Measurements from ENCODE around the gene PSMB5.

PSMB5 gene
- 15.9 reads per million, percentile 42 among the genes with 10 or more reads in this experiment for total RNA-seq

- peak; percentile 85 for DNase-seq
Observed at GRCh38 chr14:23034498-23035302, at the start of gene PSMB5. TSS of gene PSMB5 (minus strand) at chr14:23034900. CDS start at chr14:23034881, 19 bp downstream.

- no peak for DNase-seq
Observed at GRCh38 chr14:23080474-23080873, 45.8 kb upstream of the PSMB5 start.

GRCh38 chr14:23079716-23080115 lies 45.0 kb upstream of the PSMB5 start:
- DNase-seq, result no peak

- no peak for DNase-seq
Observed at GRCh38 chr14:23078692-23079116, 44.0 kb upstream of the PSMB5 start.

GRCh38 chr14:23077962-23078361 lies 43.3 kb upstream of the PSMB5 start:
- DNase-seq, result no peak

GRCh38 chr14:23076785-23077408 lies 42.2 kb upstream of the PSMB5 start:
- DNase-seq, result no peak

- no peak for DNase-seq
Observed at GRCh38 chr14:23074906-23075305, 40.2 kb upstream of the PSMB5 start.

- DNase-seq, result no peak
Observed at GRCh38 chr14:23071921-23072539, 37.3 kb upstream of the PSMB5 start.

GRCh38 chr14:23071244-23071920 lies 36.7 kb upstream of the PSMB5 start:
- DNase-seq, result peak; percentile 66

- no peak for DNase-seq
Observed at GRCh38 chr14:23070262-23071129, 35.8 kb upstream of the PSMB5 start.

GRCh38 chr14:23069413-23069806 lies 34.7 kb upstream of the PSMB5 start:
- no peak for DNase-seq

- peak; percentile 67 for DNase-seq
Observed at GRCh38 chr14:23068789-23069412, 34.2 kb upstream of the PSMB5 start.

GRCh38 chr14:23067847-23068788 lies 33.4 kb upstream of the PSMB5 start:
- DNase-seq, result no peak

- no peak for DNase-seq
Observed at GRCh38 chr14:23066855-23067744, 32.4 kb upstream of the PSMB5 start.

GRCh38 chr14:23066368-23066767 lies 31.7 kb upstream of the PSMB5 start:
- DNase-seq, result no peak

- no peak for DNase-seq
Observed at GRCh38 chr14:23063601-23064000, 28.9 kb upstream of the PSMB5 start.

GRCh38 chr14:23062002-23062401 lies 27.3 kb upstream of the PSMB5 start:
- DNase-seq, result no peak

- DNase-seq, result no peak
Observed at GRCh38 chr14:23060536-23061260, 26.0 kb upstream of the PSMB5 start.

Measured in effector CD4-positive, alpha-beta T cell (primary cell).